ENCODE measurements around the gene CBX7.

CBX7 gene

DNA sequence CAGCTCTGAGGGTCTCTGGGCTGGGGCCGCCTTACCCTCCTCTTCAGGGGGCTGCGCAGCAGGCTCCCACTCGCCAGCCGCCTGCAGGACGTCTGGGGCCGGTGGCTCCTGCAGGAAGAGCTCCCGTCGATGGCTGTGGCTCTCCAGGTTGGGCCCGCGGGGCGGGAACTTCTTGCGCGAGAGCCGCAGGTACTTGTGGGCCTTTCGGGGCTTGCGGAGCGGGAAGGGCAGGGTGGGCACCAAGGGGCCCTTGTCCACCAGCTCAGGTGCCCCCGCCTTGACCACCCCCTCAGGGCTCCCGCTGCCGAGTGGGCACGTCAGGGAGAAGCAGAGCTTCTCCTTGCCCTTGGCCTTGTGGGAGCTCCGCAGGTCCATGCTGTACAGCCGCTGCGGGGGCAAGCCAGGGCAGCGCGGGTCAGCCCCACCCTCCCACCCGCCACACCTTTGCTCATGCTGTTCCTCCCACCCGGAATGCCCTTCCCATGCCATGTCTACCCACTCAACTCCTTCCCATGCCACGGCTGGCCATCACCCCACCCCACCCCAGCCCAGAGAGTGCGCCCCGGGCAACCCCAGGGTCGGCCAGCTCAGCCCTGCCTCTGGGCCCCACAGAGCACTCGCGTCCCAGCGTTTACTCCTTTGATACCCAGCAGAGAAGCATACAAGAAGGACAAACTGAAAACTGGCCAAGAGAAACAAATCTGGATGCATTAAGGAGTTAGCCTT lies 18.0 kb downstream of the CBX7 start:
- TF ChIP-seq, protein P1, sequence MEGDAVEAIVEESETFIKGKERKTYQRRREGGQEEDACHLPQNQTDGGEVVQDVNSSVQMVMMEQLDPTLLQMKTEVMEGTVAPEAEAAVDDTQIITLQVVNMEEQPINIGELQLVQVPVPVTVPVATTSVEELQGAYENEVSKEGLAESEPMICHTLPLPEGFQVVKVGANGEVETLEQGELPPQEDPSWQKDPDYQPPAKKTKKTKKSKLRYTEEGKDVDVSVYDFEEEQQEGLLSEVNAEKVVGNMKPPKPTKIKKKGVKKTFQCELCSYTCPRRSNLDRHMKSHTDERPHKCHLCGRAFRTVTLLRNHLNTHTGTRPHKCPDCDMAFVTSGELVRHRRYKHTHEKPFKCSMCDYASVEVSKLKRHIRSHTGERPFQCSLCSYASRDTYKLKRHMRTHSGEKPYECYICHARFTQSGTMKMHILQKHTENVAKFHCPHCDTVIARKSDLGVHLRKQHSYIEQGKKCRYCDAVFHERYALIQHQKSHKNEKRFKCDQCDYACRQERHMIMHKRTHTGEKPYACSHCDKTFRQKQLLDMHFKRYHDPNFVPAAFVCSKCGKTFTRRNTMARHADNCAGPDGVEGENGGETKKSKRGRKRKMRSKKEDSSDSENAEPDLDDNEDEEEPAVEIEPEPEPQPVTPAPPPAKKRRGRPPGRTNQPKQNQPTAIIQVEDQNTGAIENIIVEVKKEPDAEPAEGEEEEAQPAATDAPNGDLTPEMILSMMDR (IDR thresholded peaks at IDR 0.05; ENCODE audit: low read depth, low read length): no peak

DNA sequence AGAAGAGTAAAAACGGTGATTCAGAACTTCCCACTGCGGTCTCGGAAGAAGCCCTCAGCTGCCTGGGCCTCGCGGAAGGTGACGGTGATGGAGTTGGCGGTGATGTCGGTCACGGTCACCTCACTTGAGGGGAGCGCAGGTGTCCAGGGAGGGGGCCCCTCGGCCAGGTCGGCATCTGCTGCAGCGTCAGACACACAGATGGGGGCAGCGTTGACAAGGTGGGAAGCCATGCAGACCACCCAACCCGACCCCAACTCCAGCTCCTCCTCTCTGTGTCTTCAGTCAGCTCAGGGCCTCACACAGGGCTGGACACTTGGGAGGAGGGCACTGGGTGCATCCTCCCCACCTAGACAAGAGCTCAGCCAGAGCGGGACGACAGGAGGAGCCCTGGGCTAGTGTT lies 18.6 kb downstream of the CBX7 start:
- no peak overlapping the region for H3K4me3 ChIP-seq (ENCODE audit: low read depth, low read length)
- TF ChIP-seq, protein P1 (IDR thresholded peaks at IDR 0.05; ENCODE audit: low read depth, low read length): no peak

More for the DNA sequence above, 18.0 kb downstream of the CBX7 start:
- H3K4me3 ChIP-seq (ENCODE audit: low read depth, low read length): no peak overlapping the region

DNA sequence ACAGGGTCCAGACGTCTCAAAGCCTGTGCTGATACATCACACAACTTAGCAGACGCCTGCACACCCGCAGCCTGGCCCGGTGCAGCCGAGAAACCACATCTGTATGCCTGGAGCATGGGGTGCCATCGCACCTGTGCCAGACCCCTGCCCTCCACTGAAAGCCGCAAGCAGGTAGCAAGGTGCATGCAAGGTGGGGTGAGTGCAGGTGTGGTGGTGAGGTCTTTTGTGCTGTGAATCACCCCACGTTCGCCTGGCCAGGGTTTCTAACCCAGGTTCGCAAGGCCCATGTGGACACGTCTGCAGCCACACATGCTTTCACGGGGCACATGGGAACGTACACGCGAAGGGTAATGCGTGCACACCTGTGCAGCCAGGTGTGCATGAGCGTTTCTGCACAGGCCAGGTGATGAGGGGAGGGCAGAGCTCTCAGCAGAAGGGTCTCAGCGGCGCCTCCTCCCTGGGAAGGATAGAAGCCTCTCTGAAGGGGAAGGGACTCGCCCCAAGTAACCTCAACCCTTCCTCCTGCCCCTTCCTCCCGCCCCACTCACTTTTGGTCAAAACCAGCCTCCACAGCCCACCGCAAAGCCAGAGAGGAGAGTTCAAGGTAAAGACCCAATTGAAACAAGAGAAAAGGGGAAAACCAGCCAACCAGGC lies 19.5 kb downstream of the CBX7 start:
- no peak overlapping the region for H3K4me3 ChIP-seq (ENCODE audit: low read depth, low read length)
- TF ChIP-seq, protein P1 (IDR thresholded peaks at IDR 0.05; ENCODE audit: low read depth, low read length): no peak

DNA sequence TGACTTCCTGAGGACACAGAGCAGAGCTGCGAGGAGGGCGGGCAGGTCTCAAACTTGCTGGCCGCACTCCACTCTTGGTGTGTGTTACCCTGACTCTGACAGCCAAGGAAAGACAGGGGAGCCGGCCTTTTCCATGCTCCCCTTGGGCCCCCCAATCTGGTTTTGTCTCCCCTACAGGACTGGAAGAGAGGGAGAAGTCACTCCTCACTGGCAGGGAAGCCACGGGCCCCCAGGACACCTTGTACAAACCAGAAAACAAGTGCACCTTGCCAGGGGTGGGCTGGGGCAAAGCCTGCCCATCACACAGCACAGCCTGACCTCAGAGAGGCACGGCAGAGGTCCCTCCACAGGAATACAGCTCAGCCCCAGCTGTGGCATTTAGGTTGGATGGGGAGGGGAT lies 20.2 kb downstream of the CBX7 start:
- TF ChIP-seq, protein P1 (IDR thresholded peaks at IDR 0.05; ENCODE audit: low read depth, low read length): no peak
- no peak overlapping the region for H3K4me3 ChIP-seq (ENCODE audit: low read depth, low read length)

DNA sequence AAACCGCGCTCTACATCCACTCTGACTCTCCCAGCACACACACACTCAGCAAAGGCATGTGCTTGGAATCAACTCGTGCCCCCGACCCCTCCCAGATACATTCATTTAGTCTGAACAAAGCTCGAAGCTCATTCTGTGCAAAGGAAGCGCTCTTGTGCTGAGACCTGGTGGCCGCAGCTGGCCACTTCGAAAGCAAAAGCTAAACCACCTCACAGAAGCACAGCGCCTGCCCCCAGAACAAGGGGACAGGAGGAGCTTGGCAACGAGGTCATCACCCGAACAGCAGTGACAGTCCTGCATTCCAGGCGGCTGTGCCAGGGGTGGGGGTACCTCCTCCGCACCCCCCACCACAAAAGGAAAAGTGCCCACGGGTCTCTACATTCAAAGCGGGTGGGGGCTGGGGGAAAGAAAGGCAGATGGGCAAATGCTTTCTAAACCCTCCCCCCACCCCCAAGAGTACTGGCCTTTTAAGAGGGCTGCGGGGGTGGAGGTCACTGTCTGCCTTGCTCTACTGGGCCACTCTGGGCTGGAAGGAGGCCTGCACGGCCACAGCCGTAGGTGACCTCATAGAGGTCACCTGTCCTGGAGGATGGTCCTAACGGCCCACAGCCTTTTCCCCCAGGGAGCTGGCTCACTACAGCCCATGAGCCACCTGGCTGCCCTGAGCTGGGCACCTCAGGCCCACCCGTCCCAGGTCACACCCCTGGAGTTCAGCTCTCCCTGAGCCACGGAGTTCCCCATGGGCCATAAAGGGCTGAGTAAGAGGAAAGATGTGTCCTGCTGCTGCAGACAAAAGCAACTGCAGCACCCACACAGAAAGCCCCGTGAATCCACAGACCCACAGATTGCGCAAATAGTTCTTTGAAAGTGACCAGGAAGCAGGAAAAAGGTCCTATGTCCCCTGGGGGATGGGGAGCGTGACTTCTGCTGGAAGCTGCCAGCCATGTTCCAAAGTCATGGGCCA lies 21.3 kb downstream of the CBX7 start:
- no peak overlapping the region for H3K4me3 ChIP-seq (ENCODE audit: low read depth, low read length)
- TF ChIP-seq, protein P1 (IDR thresholded peaks at IDR 0.05; ENCODE audit: low read depth, low read length): no peak

DNA sequence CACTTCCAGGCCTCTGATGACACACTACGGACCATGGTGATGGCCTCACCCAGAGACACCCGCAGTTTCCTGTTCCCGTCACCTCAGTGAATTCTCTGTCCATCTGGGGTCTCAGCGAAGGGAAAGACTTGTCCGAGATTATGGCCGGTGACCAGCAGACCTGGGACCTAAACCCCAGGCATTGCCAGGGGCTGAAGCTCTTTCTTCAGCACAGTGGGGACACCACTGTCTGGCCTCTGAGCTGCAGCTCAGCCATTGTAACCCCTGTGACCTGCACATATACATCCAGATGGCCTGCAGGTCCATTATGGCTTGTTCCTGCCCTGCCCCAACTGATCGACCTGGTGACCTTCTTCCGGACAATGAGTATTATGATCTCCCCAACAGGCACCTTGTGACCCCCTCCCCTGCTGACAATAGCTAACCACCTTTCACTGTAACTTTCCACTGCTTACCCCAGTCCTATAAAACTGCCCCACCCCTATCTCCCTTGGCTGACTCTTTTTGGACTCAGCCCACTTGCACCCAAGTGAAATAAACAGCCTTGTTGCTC lies 22.3 kb downstream of the CBX7 start:
- H3K4me3 ChIP-seq (ENCODE audit: low read depth, low read length): no peak overlapping the region

More for the DNA sequence above, 22.3 kb downstream of the CBX7 start:
- TF ChIP-seq, protein P1 (IDR thresholded peaks at IDR 0.05; ENCODE audit: low read depth, low read length): no peak

Data from WI38 (cell line).